ENCODE data around the gene RSF1.

RSF1 gene

GRCh38 chr11:77699425-77699824 lies 121.1 kb downstream of the RSF1 start:
- no peak overlapping the region for H3K27ac ChIP-seq (ENCODE audit: low read length)
- H3K9me3 ChIP-seq (ENCODE audit: insufficient read depth, low read length) = no peaks in the 10 kb centered on the region
- H2AFZ ChIP-seq (ENCODE audit: low read depth, low read length) = no peak overlapping the region
- no peak overlapping the region for H3K9ac ChIP-seq (ENCODE audit: low read length)
- no peak overlapping the region for H3K4me3 ChIP-seq (ENCODE audit: low read length)
- H3K4me1 ChIP-seq (ENCODE audit: low read length) = peaks cover 9% of the 10 kb centered on the region
- peak overlapping the region; percentile 18; the same call in 1 of the 2 replicates for H3K4me2 ChIP-seq (ENCODE audit: low read length)
- TF ChIP-seq CTCF (IDR thresholded peaks at IDR 0.05; ENCODE audit: low read depth, low read length) (no peak), EZH2phosphoT487 (IDR thresholded peaks at IDR 0.05; ENCODE audit: low read depth) (no peak)
- no peaks in the 10 kb centered on the region for H3K27me3 ChIP-seq (ENCODE audit: low read depth, low read length)
- H3K36me3 ChIP-seq (replicated peaks; ENCODE audit: low read depth, low read length) = peaks cover 42% of the 10 kb centered on the region
- H3K79me2 ChIP-seq (ENCODE audit: low read length) = no peaks in the 10 kb centered on the region
- H4K20me1 ChIP-seq (ENCODE audit: insufficient read depth, low read length) = no peaks in the 10 kb centered on the region

GRCh38 chr11:77698896-77699295 lies 121.6 kb downstream of the RSF1 start:
- peaks cover 9% of the 10 kb centered on the region for H3K4me1 ChIP-seq (ENCODE audit: low read length)
- H3K9ac ChIP-seq (ENCODE audit: low read length) = no peak overlapping the region
- H3K27ac ChIP-seq (ENCODE audit: low read length) = no peak overlapping the region
- H3K4me2 ChIP-seq (ENCODE audit: low read length) = no peak overlapping the region
- no peak overlapping the region for H2AFZ ChIP-seq (ENCODE audit: low read depth, low read length)
- H3K9me3 ChIP-seq (ENCODE audit: insufficient read depth, low read length) = no peaks in the 10 kb centered on the region
- TF ChIP-seq EZH2phosphoT487 (IDR thresholded peaks at IDR 0.05; ENCODE audit: low read depth) (no peak), CTCF (IDR thresholded peaks at IDR 0.05; ENCODE audit: low read depth, low read length) (no peak)
- H4K20me1 ChIP-seq (ENCODE audit: insufficient read depth, low read length) = no peaks in the 10 kb centered on the region
- H3K4me3 ChIP-seq (ENCODE audit: low read length) = no peak overlapping the region
- no peaks in the 10 kb centered on the region for H3K79me2 ChIP-seq (ENCODE audit: low read length)
- H3K27me3 ChIP-seq (ENCODE audit: low read depth, low read length) = no peaks in the 10 kb centered on the region
- peaks cover 38% of the 10 kb centered on the region for H3K36me3 ChIP-seq (replicated peaks; ENCODE audit: low read depth, low read length)

GRCh38 chr11:77697865-77698264 lies 122.7 kb downstream of the RSF1 start:
- Histone ChIP-seq H3K4me1 (ENCODE audit: low read length) (peaks cover 9% of the 10 kb centered on the region), H3K79me2 (ENCODE audit: low read length) (no peaks in the 10 kb centered on the region), H3K36me3 (replicated peaks; ENCODE audit: low read depth, low read length) (peaks cover 44% of the 10 kb centered on the region), H3K9ac (ENCODE audit: low read length) (no peak overlapping the region), H3K27ac (ENCODE audit: low read length) (no peak overlapping the region), H4K20me1 (ENCODE audit: insufficient read depth, low read length) (no peaks in the 10 kb centered on the region), H2AFZ (ENCODE audit: low read depth, low read length) (no peak overlapping the region), H3K27me3 (ENCODE audit: low read depth, low read length) (no peaks in the 10 kb centered on the region), H3K4me3 (ENCODE audit: low read length) (no peak overlapping the region), H3K9me3 (ENCODE audit: insufficient read depth, low read length) (no peaks in the 10 kb centered on the region), H3K4me2 (ENCODE audit: low read length) (no peak overlapping the region)
- no peak for TF ChIP-seq CTCF (IDR thresholded peaks at IDR 0.05; ENCODE audit: low read depth, low read length)
- TF ChIP-seq EZH2phosphoT487 (IDR thresholded peaks at IDR 0.05; ENCODE audit: low read depth) = no peak

GRCh38 chr11:77695417-77695816 lies 125.1 kb downstream of the RSF1 start:
- H3K36me3 ChIP-seq (replicated peaks; ENCODE audit: low read depth, low read length) = peaks cover 47% of the 10 kb centered on the region
- no peak overlapping the region for H3K27ac ChIP-seq (ENCODE audit: low read length)
- TF ChIP-seq CTCF (IDR thresholded peaks at IDR 0.05; ENCODE audit: low read depth, low read length) = no peak
- TF ChIP-seq EZH2phosphoT487 (IDR thresholded peaks at IDR 0.05; ENCODE audit: low read depth) = no peak
- H2AFZ ChIP-seq (ENCODE audit: low read depth, low read length) = no peak overlapping the region
- H3K9me3 ChIP-seq (ENCODE audit: insufficient read depth, low read length) = no peaks in the 10 kb centered on the region
- H3K4me1 ChIP-seq (ENCODE audit: low read length) = peaks cover 9% of the 10 kb centered on the region
- no peaks in the 10 kb centered on the region for H3K27me3 ChIP-seq (ENCODE audit: low read depth, low read length)
- no peaks in the 10 kb centered on the region for H4K20me1 ChIP-seq (ENCODE audit: insufficient read depth, low read length)
- no peaks in the 10 kb centered on the region for H3K79me2 ChIP-seq (ENCODE audit: low read length)
- no peak overlapping the region for H3K9ac ChIP-seq (ENCODE audit: low read length)
- H3K4me2 ChIP-seq (ENCODE audit: low read length) = no peak overlapping the region
- H3K4me3 ChIP-seq (ENCODE audit: low read length) = no peak overlapping the region

Data from OCI-LY3 (cell line).